T-cell (primary cell): ENCODE measurements around the gene DPP4. TPM values are rescaled to one million over a fixed set of nuclear protein-coding genes. Genes with fewer than 3 reads are reported as not detected.

ENCODE experiments used
- ATAC-seq, 4 experiments: fragments of 200-7000 bp in 3 of 4; fragments of 150-1000 bp in 1 of 4; cut with Tn5 transposase; replicated peaks in 1 of 4; 1 replicate in 3 of 4; 2 replicates in 1 of 4; pipeline ENCODE4 v1.10.0; 2021; ENCODE audit warnings: moderate library complexity in 3 of 4, mild to moderate bottlenecking in 2 of 4, moderate number of reproducible peaks in 1 of 4
- CTCF ChIA-PET, 2 donors: fragments of 300-600 bp; sonication (Branson Sonifier 250); formaldehyde crosslinking; loops; one replicate each; lab custom pipeline; 2022; ENCODE audit warnings: antibody characterized with exemption in 2 of 2; lab: Charles Lee
- POLR2A ChIA-PET, 2 donors: fragments of 300-600 bp; sonication (Branson Sonifier 250); formaldehyde crosslinking; loops; one replicate each; lab custom pipeline; 2022; ENCODE audit warnings: antibody characterized with exemption in 2 of 2; lab: Charles Lee
- DNase-seq, 35 experiments: peaks; one replicate each; pipeline versions ENCODE4 v3.0.0 to v3.0.0-alpha.2; 2013 to 2023
- H3K27ac ChIP-seq: one replicate; pipeline ENCODE4 v1.5.1; 2013; ENCODE audit warnings: low read length
- H3K27me3 ChIP-seq, 2 experiments: replicated peaks in 1 of 2; 1 replicate in 1 of 2; 2 replicates in 1 of 2; pipeline versions ENCODE4 v1.6.1 to v1.7.0; 2013; ENCODE audit warnings: low read length in 1 of 2, mixed read lengths in 1 of 2; ENCODE audit not compliant: control insufficient read depth in 2 of 2, insufficient read depth in 2 of 2; ENCODE audit errors: extremely low read depth in 1 of 2
- H3K36me3 ChIP-seq, 2 donors: 1 replicate in 1 of 2; 2 replicates in 1 of 2; pipeline versions ENCODE4 v1.6.1 to v1.7.0; 2013; ENCODE audit warnings: low read length in 1 of 2; ENCODE audit not compliant: control insufficient read depth in 2 of 2, insufficient read depth in 1 of 2; ENCODE audit errors: extremely low read depth in 1 of 2
- H3K4me1 ChIP-seq, 2 experiments: 1 replicate in 1 of 2; 2 replicates in 1 of 2; pipeline versions ENCODE4 v1.6.1 to v1.7.0; 2013; ENCODE audit warnings: low read length in 2 of 2, mixed read lengths in 1 of 2; ENCODE audit not compliant: insufficient read depth in 2 of 2, control insufficient read depth in 1 of 2; ENCODE audit errors: extremely low read depth in 1 of 2
- H3K4me3 ChIP-seq, 2 donors: 1 replicate in 1 of 2; 2 replicates in 1 of 2; pipeline versions ENCODE4 v1.5.1 to v1.7.0; 2013; ENCODE audit warnings: mild to moderate bottlenecking in 2 of 2, low read length in 1 of 2, moderate library complexity in 1 of 2; ENCODE audit not compliant: control insufficient read depth in 1 of 2; ENCODE audit errors: extremely low read depth in 1 of 2
- H3K9me3 ChIP-seq: 2 replicates; pipeline ENCODE4 v1.7.0; 2013
- H3K27ac Mint-ChIP-seq, 2 donors: one replicate each; pipeline ENCODE4 v1.8.0; 2020 to 2021; ENCODE audit warnings: mild to moderate bottlenecking in 2 of 2, mixed read lengths in 2 of 2
- H3K27me3 Mint-ChIP-seq, 2 donors: one replicate each; pipeline ENCODE4 v1.8.0; 2021 to 2022; ENCODE audit warnings: mixed read lengths in 2 of 2
- H3K36me3 Mint-ChIP-seq: one replicate; pipeline ENCODE4 v1.8.0; 2021; ENCODE audit warnings: mixed read lengths
- H3K4me1 Mint-ChIP-seq, 3 donors: one replicate each; pipeline ENCODE4 v1.8.0; 2020 to 2022; ENCODE audit warnings: mixed read lengths in 3 of 3, mild to moderate bottlenecking in 1 of 3
- H3K4me3 Mint-ChIP-seq, 3 donors: one replicate each; pipeline ENCODE4 v1.8.0; 2020 to 2022; ENCODE audit warnings: mild to moderate bottlenecking in 3 of 3, mixed read lengths in 3 of 3, moderate library complexity in 3 of 3
- H3K9me3 Mint-ChIP-seq, 3 donors: one replicate each; pipeline ENCODE4 v1.8.0; 2020 to 2022; ENCODE audit warnings: mixed read lengths in 3 of 3
- WGBS: methylation state at CpG from one replicate; pipeline ENCODE4 v1.1.5; 2013; ENCODE audit warnings: missing lambda C conversion rate; ENCODE audit not compliant: insufficient coverage; 5-methylcytosine and 5-hydroxymethylcytosine counted together
- total RNA-seq, 35 experiments: library from RNA in 6 of 35; stranded (reverse) in 6 of 35; fragments of 120-200 nt in 1 of 35; gene quantifications; one replicate each; pipeline versions ENCODE4 v1.2.1 to v1.2.4 and lab custom pipeline; 2013 to 2026

DPP4 gene
- total RNA-seq, 5 donors from 2014 or later (not counting 1 experiment from before 2014, with no cell fraction given) = 30.1 to 47.7 (median 37.9) TPM

- POLR2A ChIA-PET = no interaction called here
- no peak for ATAC-seq
- no peaks in the 10 kb centered on the region for H3K36me3 Mint-ChIP-seq
These were observed 12.9 kb upstream of the DPP4 start for GRCh38 chr2:162086904-162087303.

GRCh38 chr2:162085090-162085891 is 11.3 kb upstream of the DPP4 start:
- ChIA-PET POLR2A (no interaction called here), CTCF (interaction anchor here in 1 of 2 donors (1.0 kb wide), 1 partner anchor 32 kb away, joined by 3 read pairs; no protein-coding TSS in a partner anchor)
- DNase-seq = no peak
- no peaks in the 10 kb centered on the region for H3K27me3 ChIP-seq
- no peaks in the 10 kb centered on the region for H3K36me3 Mint-ChIP-seq
- no peak for ATAC-seq
- no peaks in the 10 kb centered on the region for H3K9me3 ChIP-seq
- peaks cover 0 to 4% (median under 1%) of the 10 kb centered on the region in 3 donors for H3K9me3 Mint-ChIP-seq
- no peaks in the 10 kb centered on the region for H3K36me3 ChIP-seq
- H3K4me3 ChIP-seq = no peak overlapping the region
- no peak overlapping the region for H3K27ac ChIP-seq
- no peak overlapping the region for H3K4me3 Mint-ChIP-seq
- no CpG with 5 or more reads among the region's 3 CpGs for WGBS
- H3K27ac Mint-ChIP-seq = no peak overlapping the region
- H3K4me1 Mint-ChIP-seq = peaks cover 0 to 5% (median 0%) of the 10 kb centered on the region in 3 donors
- no peaks in the 10 kb centered on the region for H3K4me1 ChIP-seq
- no peaks in the 10 kb centered on the region for H3K27me3 Mint-ChIP-seq

More at GRCh38 chr2:162086904-162087303, 12.9 kb upstream of the DPP4 start:
- H3K27me3 Mint-ChIP-seq = no peaks in the 10 kb centered on the region
- H3K9me3 Mint-ChIP-seq = peaks cover 0 to 4% (median 0%) of the 10 kb centered on the region in 3 donors
- H3K27ac ChIP-seq = no peak overlapping the region
- H3K9me3 ChIP-seq = no peaks in the 10 kb centered on the region
- no CpG with 5 or more reads among the region's 2 CpGs for WGBS
- H3K4me3 Mint-ChIP-seq = no peak overlapping the region
- H3K27ac Mint-ChIP-seq = no peak overlapping the region
- no peak overlapping the region for H3K4me3 ChIP-seq
- peaks cover 4 to 5% (median 4%) of the 10 kb centered on the region in 3 donors for H3K4me1 Mint-ChIP-seq
- H3K27me3 ChIP-seq = no peaks in the 10 kb centered on the region
- H3K4me1 ChIP-seq = no peaks in the 10 kb centered on the region
- DNase-seq = no peak
- CTCF ChIA-PET = no interaction called here
- no peaks in the 10 kb centered on the region for H3K36me3 ChIP-seq

- no peak overlapping the region for H3K4me3 Mint-ChIP-seq
- Histone ChIP-seq H3K4me1 (no peaks in the 10 kb centered on the region), H3K27ac (no peak overlapping the region), H3K36me3 (no peaks in the 10 kb centered on the region), H3K4me3 (no peak overlapping the region), H3K27me3 (no peaks in the 10 kb centered on the region), H3K9me3 (peaks cover 2% of the 10 kb centered on the region)
- peaks cover 0 to 5% (median 0%) of the 10 kb centered on the region in 3 donors for H3K4me1 Mint-ChIP-seq
- H3K9me3 Mint-ChIP-seq = peaks cover 1 to 8% (median 2%) of the 10 kb centered on the region in 3 donors
- no CpG with 5 or more reads among the region's 2 CpGs for WGBS
- ChIA-PET CTCF (interaction anchor here in 1 of 2 donors (1.0 kb wide), 1 partner anchor 33 kb away, joined by 3 read pairs; no protein-coding TSS in a partner anchor), POLR2A (no interaction called here)
- peaks cover 2% of the 10 kb centered on the region for H3K36me3 Mint-ChIP-seq
- DNase-seq = no peak
- no peak for ATAC-seq
- no peak overlapping the region for H3K27ac Mint-ChIP-seq
- H3K27me3 Mint-ChIP-seq = no peaks in the 10 kb centered on the region
These were observed 10.5 kb upstream of the DPP4 start for GRCh38 chr2:162084536-162084935.

DNA sequence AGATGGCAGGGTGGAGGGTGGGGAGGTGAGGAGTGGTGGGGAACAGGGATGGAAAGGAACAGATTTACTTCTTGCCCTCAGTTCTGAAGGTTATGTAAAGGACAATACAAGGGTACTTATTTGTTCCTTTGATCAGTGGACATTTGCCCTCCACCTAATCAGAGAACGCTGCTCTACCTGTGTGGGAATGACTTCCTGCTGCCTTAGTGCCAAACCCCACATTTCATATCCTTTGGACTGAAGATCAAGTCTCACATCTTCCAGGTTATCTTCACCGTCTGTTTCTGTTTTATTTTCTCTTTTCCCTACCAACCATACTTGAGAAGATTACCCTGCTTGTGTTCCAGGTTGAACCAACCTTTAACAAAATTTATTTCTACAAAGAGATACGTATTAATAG is 8.7 kb upstream of the DPP4 start:
- no peaks in the 10 kb centered on the region for H3K4me1 Mint-ChIP-seq
- no peaks in the 10 kb centered on the region for H3K27me3 Mint-ChIP-seq

GRCh38 chr2:162082036-162082435 is 8.0 kb upstream of the DPP4 start:
- WGBS = no CpG with 5 or more reads among the region's 1 CpG
- ChIA-PET POLR2A (interaction anchor here in 1 of 2 donors (0.6 kb wide), 1 partner anchor 641 kb away, joined by 3 read pairs; no protein-coding TSS in a partner anchor), CTCF (no interaction called here)
- ATAC-seq (no peak), DNase-seq (no peak)
- peaks cover 13% of the 10 kb centered on the region for H3K36me3 Mint-ChIP-seq
- no peaks in the 10 kb centered on the region for H3K4me1 ChIP-seq
- no peaks in the 10 kb centered on the region for H3K27me3 ChIP-seq
- H3K27ac Mint-ChIP-seq = no peak overlapping the region
- no peaks in the 10 kb centered on the region for H3K36me3 ChIP-seq
- H3K27ac ChIP-seq = no peak overlapping the region
- H3K4me1 Mint-ChIP-seq = no peaks in the 10 kb centered on the region
- H3K4me3 Mint-ChIP-seq = no peak overlapping the region
- H3K9me3 ChIP-seq = peaks cover 2% of the 10 kb centered on the region
- no peak overlapping the region for H3K4me3 ChIP-seq
- peaks cover 0 to 18% (median 13%) of the 10 kb centered on the region in 3 donors for H3K9me3 Mint-ChIP-seq
- H3K27me3 Mint-ChIP-seq = no peaks in the 10 kb centered on the region

More for the DNA sequence above, 8.7 kb upstream of the DPP4 start:
- Histone ChIP-seq H3K27me3 (no peaks in the 10 kb centered on the region), H3K4me3 (no peak overlapping the region), H3K36me3 (no peaks in the 10 kb centered on the region), H3K4me1 (no peaks in the 10 kb centered on the region), H3K27ac (no peak overlapping the region), H3K9me3 (peaks cover 2% of the 10 kb centered on the region)
- Mint-ChIP-seq H3K9me3 (peaks cover 0 to 16% (median 11%) of the 10 kb centered on the region in 3 donors), H3K36me3 (peaks cover 11% of the 10 kb centered on the region), H3K27ac (no peak overlapping the region), H3K4me3 (no peak overlapping the region)
- ATAC-seq (no peak), DNase-seq (no peak)
- 80% methylated on average over 2 of the region's 3 CpGs for WGBS
- CTCF ChIA-PET = no interaction called here
- POLR2A ChIA-PET = no interaction called here

DNA sequence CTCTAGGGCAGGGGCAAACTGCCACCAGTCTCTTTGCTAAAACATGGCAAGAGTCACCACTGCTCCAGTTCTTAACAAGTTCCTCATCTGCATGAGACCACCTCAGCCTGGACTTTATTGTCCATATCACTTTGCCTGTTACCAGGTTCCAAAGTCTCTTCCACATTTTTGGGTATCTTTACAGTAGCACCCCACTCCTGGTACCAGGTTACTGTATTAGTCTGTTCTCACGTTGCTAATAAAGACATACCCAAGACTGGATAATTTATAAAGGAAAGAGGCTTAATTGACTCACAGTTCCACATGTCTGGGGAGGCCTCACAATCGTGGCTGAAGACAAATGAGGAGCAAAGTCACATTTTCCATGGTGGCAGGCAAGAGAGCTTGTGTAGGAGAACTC is 5.5 kb upstream of the DPP4 start:
- Histone ChIP-seq H3K4me3 (no peak overlapping the region), H3K9me3 (peaks cover 2% of the 10 kb centered on the region), H3K4me1 (peaks cover 2 to 5% of the 10 kb centered on the region in 2 experiments), H3K27ac (no peak overlapping the region), H3K36me3 (no peaks in the 10 kb centered on the region), H3K27me3 (no peaks in the 10 kb centered on the region)
- H3K27ac Mint-ChIP-seq = no peak overlapping the region
- ChIA-PET POLR2A (interaction anchor here in 1 of 2 donors (0.6 kb wide), 1 partner anchor 80 kb away, joined by 3 read pairs; no protein-coding TSS in a partner anchor), CTCF (no interaction called here)
- no CpG with 5 or more reads among the region's 2 CpGs for WGBS
- peaks cover 0 to 18% (median 13%) of the 10 kb centered on the region in 3 donors for H3K9me3 Mint-ChIP-seq
- H3K36me3 Mint-ChIP-seq = peaks cover 16% of the 10 kb centered on the region
- H3K4me3 Mint-ChIP-seq = no peak overlapping the region
- no peaks in the 10 kb centered on the region for H3K27me3 Mint-ChIP-seq
- no peak for DNase-seq
- peaks cover 6 to 15% (median 9%) of the 10 kb centered on the region in 3 donors for H3K4me1 Mint-ChIP-seq
- ATAC-seq = no peak
